GM18861 (cell line): ENCODE measurements around the gene AFG1L.
"Not testable (repeated sequence)": the region's sequence is repeated elsewhere in the genome, so short reads cannot be mapped to it uniquely, and the experiment has no call there.

Source experiments
- ATAC-seq: cut with Tn5 transposase; IDR thresholded peaks from one replicate; pipeline ENCODE4 v1.9.1; 2021; ENCODE audit not compliant: unreplicated experiment

Gene AFG1L

DNA sequence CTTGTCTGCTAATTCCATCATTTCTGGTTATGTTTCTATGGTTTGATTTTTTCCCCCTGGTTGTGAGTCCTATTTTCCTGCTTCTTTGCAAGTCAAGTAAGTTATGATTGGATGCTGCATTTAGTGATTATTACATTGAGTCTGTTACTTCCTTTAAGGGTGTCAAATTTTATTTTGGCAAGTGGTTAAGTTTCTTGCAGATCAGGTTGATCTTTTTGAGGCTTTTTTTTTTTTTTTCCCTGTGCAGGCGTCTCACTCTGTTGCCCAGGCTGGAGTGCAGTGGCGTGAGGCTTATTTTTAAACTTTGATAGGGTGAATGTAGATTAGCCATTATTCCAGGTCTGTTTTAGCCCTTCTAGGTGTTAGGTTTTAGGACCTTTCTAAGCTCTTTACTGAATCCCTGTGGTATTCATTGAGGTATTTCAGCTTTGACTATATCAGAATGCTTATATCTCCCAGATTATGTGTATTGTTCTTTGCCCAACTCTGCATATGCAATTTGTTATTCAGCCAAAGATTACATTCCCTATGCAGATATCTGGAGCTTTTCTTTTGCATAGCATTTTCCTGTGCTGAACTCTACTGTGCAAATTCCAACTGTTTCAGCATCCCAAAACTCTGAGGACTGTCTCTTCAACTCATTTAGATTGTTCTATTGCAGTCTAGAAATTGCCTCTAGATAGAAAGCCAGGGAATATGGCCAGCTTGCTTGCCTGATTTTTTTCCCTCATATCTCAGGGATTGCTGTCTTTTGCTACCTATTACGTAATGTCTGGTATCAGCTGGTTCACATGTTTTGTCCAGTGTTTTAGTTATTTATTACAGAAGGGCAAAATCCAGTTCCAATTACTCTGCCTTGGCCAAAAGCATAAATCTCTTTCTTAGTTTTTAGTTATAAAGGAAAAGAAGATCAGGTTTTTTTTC is 113.3 kb downstream of the AFG1L start:
- ATAC-seq = no peak

DNA sequence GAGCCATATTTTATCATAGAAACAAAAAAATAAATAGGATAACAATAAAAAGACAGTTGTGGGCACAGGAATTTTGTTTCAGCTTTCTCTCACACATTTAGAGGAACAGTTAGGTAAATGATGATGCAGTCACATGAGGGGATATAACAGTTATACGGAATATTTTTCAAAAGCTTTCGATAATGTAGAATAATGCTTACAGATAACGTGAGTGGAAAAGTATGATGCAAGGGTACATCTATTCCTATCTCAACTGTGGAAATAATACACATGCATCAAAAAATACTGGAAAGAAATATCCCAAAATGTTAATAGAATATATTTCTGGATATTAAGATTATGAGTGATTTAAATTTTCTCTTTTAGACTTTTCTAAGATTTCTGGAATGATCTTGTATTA is 114.0 kb downstream of the AFG1L start:
- no peak for ATAC-seq

DNA sequence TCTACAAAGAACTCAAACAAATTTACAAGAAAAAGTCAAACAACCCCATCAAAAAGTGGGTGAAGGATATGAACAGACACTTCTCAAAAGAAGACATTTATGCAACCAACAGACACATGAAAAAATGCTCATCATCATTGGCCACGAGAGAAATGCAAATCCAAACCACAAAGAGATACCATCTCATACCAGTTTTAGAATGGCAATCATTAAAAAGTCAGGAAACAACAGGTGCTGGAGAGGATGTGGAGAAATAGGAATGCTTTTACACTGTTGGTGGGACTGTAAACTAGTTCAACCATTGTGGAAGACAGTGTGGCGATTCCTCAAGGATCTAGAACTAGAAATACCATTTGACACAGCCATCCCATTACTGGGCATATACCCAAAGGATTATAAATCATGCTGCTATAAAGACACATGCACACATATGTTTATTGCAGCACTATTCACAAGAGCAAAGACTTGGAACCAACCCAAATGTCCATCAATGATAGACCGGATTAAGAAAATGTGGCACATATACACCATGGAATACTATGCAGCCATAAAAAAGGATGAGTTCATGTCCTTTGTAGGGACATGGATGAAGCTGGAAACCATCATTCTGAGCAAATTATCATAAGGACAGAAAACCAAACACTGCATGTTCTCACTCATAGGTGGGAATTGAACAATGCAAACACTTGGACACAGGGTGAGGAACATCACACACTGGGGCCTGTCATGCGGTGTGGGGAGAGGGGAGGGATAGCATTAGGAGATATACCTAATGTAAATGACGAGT is 121.4 kb downstream of the AFG1L start:
- not testable (repeated sequence) for ATAC-seq

DNA sequence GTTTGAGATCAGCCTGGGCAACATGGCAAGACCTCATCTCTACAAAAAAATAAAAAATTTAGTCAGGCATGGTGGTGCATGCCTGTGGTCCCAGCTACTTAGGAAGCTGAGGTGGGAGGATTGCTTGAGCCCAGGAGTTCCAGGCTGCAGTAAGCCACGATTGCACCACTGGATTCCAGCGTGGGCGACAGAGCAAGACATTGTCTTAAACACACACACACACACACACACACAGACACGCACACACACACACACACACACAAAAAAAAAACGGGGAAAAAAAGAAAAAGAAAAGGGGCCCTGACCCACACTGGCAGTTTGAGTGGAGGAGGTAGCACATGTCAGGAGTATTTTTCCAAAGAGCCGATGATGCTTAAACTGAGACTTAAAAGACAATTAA is 122.2 kb downstream of the AFG1L start:
- ATAC-seq = no peak

DNA sequence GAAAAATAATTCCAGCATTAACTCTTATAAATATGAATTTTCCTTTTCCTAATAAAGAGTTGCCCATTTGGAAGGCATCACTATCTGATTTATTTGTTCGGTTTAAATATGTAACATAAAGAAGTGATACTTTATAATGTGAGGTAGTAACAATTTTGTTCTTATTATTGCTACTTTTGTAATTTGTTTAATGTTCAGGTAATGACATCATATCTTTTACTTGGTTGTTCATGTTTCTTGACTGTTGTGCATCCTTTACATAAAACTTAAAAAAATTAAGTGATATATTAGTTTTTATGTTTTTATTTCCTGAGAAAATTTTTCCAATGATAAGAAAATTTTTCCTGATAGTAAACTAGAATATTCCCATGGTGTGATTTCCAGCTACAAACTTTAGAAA is 124.6 kb downstream of the AFG1L start:
- ATAC-seq = no peak

DNA sequence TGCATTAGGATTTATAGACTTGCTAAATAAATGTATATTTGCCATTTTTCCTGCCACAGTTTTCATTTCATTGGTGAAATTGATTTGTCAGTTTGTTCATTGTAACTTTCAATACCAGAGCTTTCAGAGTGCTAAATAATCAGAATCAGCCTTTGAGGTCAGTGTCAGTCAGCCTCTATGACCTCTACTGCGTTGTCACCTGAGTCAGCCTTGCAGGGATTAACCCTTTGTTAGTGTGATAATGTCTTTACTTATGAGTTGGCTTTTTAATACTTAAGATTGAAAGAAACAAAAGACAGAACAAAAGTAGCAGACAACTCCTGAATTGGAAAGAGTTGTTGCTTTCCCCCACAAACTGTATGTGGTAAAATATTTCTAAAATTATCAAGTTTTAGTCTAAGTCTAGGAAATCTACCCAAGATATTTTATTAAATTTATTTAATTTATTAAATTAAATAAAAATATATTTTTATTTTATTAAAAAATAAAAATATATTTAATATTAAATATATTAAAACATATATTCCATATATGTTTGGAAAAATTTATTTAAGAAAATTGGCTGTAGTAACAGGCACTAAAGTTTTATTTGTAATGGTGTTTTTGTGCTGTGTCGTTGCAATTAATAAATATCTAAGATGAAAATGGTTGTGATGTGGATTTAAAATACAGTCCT is 125.2 kb downstream of the AFG1L start:
- no peak for ATAC-seq

DNA sequence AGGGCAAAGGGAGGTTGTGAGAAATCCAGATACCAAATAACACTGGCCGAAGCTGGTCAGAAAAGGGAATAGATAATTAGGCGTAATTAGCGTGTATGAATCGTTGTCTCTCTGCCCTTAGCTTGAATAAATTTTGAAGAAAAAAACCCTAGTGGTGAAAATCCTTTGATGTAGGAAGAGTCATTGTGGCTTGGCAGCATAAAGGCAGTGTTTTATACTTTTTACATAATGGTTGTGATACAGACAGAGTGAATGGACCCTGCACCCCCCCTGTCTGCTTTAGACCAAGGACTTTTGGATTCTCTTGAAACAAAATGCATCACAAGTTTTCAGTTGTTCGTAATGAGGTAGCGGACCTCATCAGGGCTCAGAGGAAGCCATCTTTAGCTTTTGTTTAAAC is 126.5 kb downstream of the AFG1L start:
- ATAC-seq = no peak

DNA sequence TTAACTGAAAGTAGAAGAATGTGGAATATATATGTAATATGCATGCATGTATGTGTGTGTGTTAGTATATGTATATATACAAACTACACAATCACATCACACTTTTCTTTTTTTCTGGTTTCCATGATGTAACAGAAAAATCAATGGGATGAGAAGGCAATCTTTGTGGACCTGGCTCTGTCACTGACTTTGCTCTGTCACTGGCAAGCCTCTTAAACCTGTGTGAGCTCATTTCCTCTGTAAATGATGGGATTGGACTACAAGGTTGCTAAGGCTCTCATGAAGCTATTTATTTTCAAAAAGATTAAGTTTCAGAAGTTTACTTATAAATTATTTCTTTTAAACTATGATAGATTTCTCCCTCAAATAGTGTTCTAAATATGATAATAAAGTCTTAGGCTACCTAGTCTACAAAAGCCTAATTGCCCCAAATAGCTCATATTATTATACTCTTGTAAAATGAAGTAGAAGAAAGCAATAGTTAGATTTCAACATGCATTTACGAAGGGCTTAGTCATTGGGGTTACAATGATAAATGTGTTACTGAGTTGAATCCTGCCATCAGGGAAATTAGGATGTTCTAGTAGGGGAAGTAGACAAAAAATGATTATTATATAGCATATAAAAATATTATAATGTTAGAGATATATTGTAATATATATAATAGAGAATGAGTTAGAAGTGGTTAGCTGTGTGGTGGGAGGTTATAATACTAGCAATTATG is 129.3 kb downstream of the AFG1L start:
- no peak for ATAC-seq

DNA sequence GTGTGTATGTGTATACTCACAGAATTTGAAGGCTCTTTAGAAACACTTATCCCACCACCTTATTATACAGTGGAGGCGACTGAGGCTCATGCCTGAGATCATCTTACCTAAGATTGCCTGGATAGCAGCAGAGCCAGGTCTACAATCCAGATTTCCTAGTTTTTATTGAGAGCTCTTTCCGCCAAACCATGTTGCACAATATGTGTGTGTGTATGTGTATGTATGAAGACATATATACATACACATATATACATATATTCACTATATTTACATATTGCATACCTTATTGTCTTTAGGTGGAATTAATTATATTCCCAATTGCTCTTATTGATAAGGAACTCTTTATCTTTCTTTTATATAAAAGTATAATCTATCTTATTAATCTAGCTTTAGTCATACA is 130.6 kb downstream of the AFG1L start:
- ATAC-seq = no peak

DNA sequence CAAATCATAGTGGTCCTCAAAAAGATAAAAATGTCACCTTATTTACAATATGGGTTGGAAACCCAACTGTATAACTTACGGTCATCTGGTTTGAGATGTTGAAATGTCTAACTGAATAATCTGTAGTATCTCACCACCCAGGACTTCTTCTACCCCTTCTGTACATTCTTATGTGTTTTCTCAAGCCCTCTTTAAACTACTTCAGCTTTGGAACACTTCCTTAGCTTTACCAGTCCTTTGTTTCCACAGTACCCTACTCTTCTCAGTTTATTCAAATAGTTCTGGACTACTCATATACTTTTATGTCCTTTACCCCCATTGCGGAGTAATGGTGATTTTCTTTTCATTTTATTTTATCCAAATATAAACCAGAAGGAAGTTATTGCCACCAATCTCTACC is 137.3 kb downstream of the AFG1L start:
- no peak for ATAC-seq

DNA sequence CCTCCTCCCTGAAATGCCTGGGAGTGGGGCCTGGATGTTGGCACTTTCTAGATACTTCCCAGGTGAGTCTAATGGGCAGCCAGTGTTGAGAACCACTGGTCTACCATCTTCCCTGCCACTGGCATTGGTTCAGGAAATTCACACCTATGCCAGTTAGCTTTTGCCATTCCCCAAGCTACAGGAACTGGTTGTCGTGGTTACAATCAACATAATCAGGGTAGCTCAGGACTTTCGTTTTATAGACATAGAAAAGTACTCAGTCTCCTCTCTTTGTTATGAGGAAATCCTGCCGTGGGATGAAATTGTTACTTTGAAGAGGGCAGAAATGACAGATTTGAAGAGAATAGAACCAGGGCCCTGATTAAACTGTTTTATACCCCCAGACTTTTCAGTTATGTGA is 137.9 kb downstream of the AFG1L start:
- no peak for ATAC-seq

DNA sequence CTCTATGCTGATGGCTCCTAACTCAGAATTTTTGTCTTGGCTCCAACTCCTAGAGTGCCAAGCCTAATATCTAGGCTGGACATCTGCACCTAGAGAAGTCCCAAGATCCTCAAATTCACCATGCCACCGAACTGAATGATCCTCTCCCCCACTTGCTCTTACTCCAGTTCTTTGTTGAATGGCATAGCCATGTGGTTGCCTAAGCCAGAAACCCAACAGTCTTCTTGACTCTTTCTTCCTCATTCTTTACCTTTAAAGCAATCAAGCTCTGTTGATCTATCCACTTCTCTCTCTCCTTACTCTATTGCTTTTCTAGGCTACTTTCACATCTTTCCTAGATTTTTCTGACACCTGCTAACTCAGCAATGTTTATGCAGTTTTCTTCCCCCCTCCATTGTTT is 139.4 kb downstream of the AFG1L start:
- no peak for ATAC-seq

DNA sequence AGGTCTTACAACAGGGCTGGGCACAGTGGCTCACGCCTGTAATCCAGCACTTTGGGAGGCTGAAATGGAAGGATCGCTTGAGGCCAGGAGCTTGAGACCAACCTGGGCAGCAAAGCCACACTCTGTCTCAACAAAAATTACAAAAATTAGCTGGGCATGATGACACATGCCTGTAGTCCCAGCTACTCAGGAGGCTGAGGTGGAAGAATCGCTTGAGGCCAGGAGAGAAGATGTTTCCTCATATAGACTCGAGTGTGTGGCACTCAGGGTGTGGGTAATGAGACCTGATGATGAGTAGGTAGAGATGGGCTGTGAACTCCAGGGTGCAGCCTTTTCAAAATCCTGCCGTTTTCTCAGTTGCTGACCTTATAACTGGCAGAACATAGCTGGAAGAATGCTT is 140.5 kb downstream of the AFG1L start:
- ATAC-seq = no peak

DNA sequence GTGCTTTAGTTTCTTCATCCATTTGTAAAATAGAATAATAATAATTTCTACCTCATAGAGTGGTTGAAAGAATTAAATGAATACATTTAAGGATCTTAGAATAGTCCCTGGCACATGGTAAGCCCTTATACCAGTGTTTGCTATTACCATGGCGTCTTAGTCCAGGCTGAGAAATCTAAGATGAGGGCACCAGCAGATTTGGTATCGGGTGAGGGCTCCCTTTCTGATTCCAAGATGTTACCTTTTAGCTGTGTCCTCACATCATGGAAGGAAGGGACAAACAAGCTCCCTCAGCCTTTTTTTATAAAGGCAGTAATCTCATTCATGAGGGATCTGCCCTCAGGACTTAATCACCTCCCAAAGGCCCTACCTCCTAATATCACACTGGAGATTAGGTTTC is 141.9 kb downstream of the AFG1L start:
- no peak for ATAC-seq

DNA sequence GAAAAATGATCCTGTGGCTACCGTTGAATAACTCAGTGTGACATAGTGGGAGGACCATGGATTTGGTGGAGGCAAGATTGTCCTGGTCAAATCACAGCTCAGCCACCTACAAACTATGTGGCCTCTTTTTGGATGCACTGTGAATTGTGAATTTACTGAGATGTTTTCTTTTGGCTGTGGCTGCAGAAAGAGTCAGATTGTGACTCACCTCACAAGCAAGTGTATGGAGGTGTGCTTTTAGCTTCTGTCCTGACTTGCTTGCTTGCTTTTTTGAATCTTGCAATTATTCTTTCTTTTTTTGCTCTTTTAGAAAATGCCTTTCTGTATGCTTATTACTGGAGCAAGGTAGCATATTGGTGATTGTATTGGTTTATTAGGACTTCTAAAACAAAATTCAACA is 143.0 kb downstream of the AFG1L start:
- ATAC-seq = no peak

DNA sequence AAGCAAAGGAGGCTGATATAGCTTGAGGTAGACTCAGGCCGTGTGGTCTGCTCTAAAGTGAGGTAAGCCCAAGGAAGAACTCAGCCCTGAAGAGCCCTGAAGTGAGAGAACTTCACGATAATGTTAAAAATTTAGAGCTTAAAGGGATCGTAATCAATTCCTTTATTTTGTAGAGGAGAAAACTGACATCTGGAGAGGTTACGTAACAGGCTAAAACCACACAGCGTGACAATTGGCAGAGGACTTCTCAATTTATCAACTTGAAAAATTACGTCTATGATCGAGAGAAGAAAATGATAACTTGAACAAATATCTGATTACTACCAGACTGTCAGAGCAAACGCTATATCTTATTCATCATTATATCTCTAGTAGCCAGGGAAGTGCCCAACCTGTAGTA is 144.1 kb downstream of the AFG1L start:
- no peak for ATAC-seq

DNA sequence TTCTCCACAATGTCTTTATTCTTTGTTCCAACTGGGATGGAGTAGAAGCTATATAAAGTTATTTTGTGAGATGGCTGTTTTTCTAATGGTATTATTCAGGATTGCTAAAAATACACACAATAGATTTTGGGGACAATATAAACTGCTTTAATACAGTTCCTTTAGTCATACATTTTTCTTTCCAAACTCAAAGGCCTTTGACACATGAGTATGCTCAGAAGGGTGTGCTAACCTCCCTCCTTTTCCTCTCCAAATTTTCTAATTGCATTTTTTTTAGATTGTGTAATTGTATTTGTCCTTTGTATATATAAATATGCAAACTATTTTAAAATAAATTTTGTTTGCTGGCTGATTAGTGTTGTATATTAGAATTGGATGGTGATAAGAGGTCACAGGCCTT is 146.3 kb downstream of the AFG1L start:
- no peak for ATAC-seq

DNA sequence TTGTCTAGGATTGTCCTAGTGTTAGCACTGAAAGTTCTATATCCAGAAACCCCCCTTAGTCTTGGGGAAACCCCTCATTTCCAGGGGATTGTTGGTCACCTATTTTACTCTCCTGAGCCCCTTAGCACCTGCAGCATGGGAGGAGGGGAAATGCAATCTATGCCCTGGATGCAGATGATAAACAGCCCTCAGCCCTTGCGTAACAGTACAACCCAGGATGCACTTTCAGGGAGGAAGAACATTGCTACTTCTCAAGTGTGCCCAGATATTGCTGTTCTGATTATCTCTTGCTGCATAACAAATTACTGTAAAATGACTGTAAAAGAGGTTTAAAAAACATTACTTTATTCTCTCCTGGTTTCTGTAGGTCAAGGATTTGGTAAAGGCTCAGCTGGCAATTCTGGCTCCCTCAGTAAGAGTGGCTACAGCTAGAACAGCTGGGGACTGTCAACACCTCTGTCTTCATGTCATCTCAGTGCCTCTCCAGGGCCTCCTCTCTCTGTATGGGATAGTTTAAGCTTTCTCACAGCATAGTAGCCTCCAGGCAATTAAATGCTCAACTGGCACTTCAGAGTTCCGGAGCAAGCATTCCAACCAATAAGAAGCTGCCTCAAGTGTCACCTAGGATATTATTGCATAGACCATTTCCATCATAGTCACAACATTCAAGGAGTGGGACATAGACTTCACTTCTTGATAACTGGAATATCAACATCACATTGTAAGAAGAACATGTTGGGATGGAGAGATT is 148.1 kb downstream of the AFG1L start:
- no peak for ATAC-seq

DNA sequence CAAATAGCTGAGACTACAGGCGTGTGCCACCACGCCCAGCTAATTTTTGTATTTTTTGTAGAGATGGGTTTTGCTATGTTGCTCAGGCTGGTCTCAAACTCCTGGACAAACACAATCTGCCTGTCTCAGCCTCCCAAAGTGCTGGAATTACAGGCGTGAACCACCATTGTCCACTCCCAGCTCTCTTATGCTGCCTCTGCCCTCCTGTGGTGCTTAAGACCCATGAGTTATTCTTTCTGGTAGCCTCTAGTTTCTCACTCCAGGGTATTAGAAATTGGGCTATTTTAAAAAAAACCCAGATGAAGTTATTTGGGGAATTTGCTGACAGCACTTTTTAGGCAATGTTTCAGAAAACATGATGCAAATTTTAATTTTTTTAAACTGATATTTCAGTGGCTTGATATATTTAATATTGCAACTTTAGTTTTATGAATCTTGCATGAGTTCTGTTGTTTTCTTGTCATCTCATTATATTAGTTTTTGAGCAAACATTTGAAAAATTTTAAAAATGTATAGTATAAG is 151.8 kb downstream of the AFG1L start:
- no peak for ATAC-seq

DNA sequence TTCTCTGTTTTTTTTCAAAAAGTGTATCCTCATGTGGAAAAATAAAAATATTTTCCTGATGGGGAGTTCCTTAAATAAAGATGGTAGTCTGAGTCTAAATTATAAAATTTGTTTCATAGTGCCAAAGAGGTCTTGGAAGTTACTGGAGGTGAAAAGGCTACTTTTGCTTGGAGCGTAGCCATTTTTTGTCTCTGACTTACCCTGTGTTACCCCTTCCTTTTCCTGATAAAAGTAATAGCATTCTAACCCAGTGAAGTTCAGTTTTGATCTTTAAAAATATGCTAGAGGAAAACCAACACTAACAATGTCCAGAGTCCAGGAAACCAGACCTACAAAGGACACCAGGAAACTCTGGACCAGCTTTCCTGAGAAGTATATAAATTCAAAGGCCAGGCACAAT is 153.6 kb downstream of the AFG1L start:
- ATAC-seq = no peak
